ENCODE results near the gene MICA.

Gene MICA

GRCh38 chr6:31460361-31461025, 57.1 kb downstream of the MICA start:
- DNase-seq (ENCODE audit: low read depth): no peak

- DNase-seq (ENCODE audit: low read depth): no peak
Observed at GRCh38 chr6:31462026-31462963, 58.9 kb downstream of the MICA start.

DNA sequence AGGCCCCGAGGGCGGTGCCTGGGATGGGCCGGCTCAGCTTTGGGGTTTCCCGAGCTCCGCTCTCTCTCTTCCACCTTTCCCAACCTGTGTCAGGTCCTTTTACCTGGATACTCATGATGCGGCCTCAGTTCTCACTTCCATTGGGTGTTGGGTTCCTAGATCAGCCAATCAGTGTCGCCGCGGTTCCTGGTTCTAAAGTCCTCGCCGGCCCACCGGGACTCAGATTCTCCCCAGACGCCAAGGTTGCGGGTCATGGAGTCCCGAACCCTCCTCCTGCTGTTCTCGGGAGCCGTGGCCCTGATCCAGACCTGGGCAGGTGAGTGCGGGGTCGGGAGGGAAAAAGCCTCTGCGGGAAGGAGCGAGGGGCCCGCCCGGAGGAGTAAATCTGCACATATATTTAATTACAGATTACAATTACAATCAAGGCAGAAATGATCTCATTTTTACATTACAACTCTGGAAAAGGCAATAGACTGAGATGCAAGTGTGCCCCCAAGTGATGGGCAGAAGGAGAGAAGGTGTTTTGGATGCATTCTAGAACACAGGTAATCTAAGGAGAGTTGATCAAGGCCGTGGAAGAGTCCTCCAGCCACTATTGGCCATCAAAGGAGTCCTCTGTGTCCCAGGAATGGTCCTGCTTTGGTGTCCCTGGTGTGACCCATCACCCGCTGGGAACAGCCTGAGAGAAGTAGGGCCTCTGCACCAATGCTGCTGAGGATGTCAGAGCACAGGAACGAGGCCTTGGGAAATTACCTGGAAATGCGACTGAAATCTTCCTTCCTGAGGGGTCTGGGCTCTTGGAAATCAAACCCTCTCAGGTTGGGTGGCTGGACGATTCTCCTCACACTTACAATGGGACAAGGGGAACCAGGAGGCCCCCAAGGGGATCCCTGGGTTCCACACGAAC, 59.8 kb downstream of the MICA start:
- DNase-seq (ENCODE audit: low read depth): peak; percentile 82

- no peak for DNase-seq (ENCODE audit: low read depth)
Observed at GRCh38 chr6:31464252-31465184, 61.1 kb downstream of the MICA start.

Data from activated T-cell treated with anti-CD3 and anti-CD28 coated beads for 48 hours (primary cell).